AG04450 (cell line): ENCODE measurements around the gene CACNA1A. TPM values are rescaled to one million over a fixed set of nuclear protein-coding genes. Genes with fewer than 3 reads are reported as not detected.

Experiments
- CTCF ChIA-PET: fragments of 300-600, 350-600 bp; formaldehyde crosslinking; extraction: SDS; loops from one replicate; lab custom pipeline; 2022; ENCODE audit warnings: antibody characterized with exemption, inconsistent platforms; lab: Charles Lee
- POLR2A ChIA-PET: fragments of 350-600 bp; formaldehyde crosslinking; extraction: SDS; loops from one replicate; lab custom pipeline; 2021; ENCODE audit warnings: antibody characterized with exemption, inconsistent platforms; lab: Yijun Ruan, JAX
- DNase-seq: peaks from one replicate; pipeline ENCODE4 v3.0.0-alpha.2; 2011; ENCODE audit warnings: low read depth, low spot score
- H3K27ac ChIP-seq: one replicate; pipeline ENCODE4 v1.5.1; 2012; ENCODE audit warnings: low read depth, low read length, control low read depth
- H3K27me3 ChIP-seq: one replicate; pipeline ENCODE4 v1.6.0; 2012; ENCODE audit warnings: low read length; ENCODE audit not compliant: control insufficient read depth, insufficient read depth
- H3K4me3 ChIP-seq: 2 replicates; pipeline ENCODE4 v1.5.1; 2011; ENCODE audit warnings: mild to moderate bottlenecking, low read depth, low read length, control low read depth
- H3K9me3 ChIP-seq: 2 replicates; pipeline ENCODE4 v1.5.1; 2012; ENCODE audit warnings: low read length; ENCODE audit not compliant: control insufficient read depth, insufficient read depth
- CTCF ChIP-seq: IDR thresholded peaks from 2 replicates; pipeline ENCODE4 v1.5.1; 2011; ENCODE audit warnings: low read depth, low read length, control low read depth, inconsistent platforms
- polyA plus RNA-seq: library from polyadenylated mRNA; depleted of rRNA; stranded (reverse); fragments of >200 nt; gene quantifications from 2 replicates; pipeline ENCODE4 v1.2.3, GENCODE V29; 2011

Gene CACNA1A
- polyA plus RNA-seq, 1 experiment = 12.2 TPM

DNA sequence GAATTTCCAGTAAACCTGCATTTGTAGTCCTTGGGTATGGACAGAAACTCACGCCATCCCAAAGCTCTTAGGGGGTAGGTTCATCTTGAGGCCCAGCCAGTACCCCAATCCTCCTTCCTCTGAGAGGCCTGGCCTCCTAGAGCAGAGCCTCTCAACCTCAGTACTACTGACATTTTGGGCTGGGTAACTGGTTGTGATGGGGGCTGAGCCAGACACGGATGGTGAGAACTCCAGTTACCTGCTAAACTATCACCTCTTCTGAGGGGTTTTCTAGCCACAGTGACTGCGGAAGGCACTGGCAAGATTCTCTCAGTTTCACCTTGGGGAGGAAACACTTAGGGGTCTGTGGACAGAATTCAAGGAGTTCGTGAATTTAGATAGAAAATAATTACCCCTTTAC lies 156.2 kb downstream of the CACNA1A start:
- ChIA-PET CTCF (no interaction called here), POLR2A (no interaction called here)
- no peaks in the 10 kb centered on the region for H3K27me3 ChIP-seq
- H3K4me3 ChIP-seq = no peak overlapping the region
- TF ChIP-seq CTCF = no peak
- no peak for DNase-seq
- peaks cover 7% of the 10 kb centered on the region; the same call in 1 of the 2 replicates for H3K9me3 ChIP-seq
- H3K27ac ChIP-seq = no peak overlapping the region

- H3K27me3 ChIP-seq = no peaks in the 10 kb centered on the region
- ChIA-PET CTCF (no interaction called here), POLR2A (no interaction called here)
- no peak overlapping the region for H3K27ac ChIP-seq
- H3K9me3 ChIP-seq = peaks cover 7% of the 10 kb centered on the region; the same call in 1 of the 2 replicates
- no peak overlapping the region for H3K4me3 ChIP-seq
- TF ChIP-seq CTCF = no peak
- DNase-seq = no peak
Measured at GRCh38 chr19:13347367-13347766, 158.9 kb downstream of the CACNA1A start.

GRCh38 chr19:13343514-13343913 lies 162.8 kb downstream of the CACNA1A start:
- H3K27ac ChIP-seq = no peak overlapping the region
- H3K9me3 ChIP-seq = no peaks in the 10 kb centered on the region
- no peak for DNase-seq
- ChIA-PET CTCF (no interaction called here), POLR2A (no interaction called here)
- H3K4me3 ChIP-seq = no peak overlapping the region
- TF ChIP-seq CTCF = no peak
- H3K27me3 ChIP-seq = no peaks in the 10 kb centered on the region

DNA sequence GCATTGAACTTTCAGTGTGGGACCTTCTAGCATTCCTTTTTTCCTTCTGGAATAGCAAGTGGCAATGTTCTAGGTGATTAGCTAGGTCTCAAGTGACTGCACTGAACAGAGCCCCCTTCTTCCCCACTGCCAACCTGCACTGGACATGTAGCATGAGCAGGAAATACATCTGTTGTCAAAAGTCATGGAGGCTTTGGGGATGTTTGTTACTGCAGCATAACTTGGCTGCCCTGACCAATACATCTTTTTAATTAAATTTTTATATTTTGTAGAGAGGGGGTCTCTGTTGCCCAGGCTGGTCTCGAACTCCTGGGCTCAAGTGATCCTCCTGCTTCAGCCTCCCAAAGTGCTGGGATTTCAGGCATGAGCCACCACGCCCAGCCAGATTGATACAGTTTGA lies 163.6 kb downstream of the CACNA1A start:
- ChIA-PET CTCF (no interaction called here), POLR2A (no interaction called here)
- TF ChIP-seq CTCF = no peak

DNA sequence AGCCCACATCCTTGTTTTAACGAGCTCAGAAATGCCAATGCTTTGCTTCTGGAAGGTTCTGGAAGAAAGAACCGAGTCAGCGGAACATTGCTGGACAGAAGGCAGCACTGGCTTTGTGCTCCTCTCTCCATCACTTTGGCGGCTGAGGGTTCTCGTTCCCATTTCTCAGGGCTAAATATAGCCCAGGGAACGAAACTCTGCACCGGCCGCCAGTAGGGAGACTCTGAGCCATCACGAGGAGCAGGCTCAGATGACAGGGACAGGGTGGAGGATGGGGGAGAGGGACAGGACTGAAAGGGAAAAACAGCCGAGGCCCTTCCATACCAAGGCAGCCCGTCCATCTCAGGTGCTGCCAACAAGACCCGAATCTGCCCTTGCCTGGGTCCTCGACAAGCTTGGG lies 166.4 kb downstream of the CACNA1A start:
- TF ChIP-seq CTCF = no peak
- Histone ChIP-seq H3K27ac (no peak overlapping the region), H3K27me3 (no peaks in the 10 kb centered on the region), H3K9me3 (peaks cover 10% of the 10 kb centered on the region), H3K4me3 (no peak overlapping the region)
- CTCF ChIA-PET = interaction anchor here (0.6 kb wide), 1 partner anchor 62 kb away, joined by 6 read pairs; no protein-coding TSS in a partner anchor
- POLR2A ChIA-PET = interaction anchor here (0.7 kb wide), 1 partner anchor 15 kb away, joined by 3 read pairs; no protein-coding TSS in a partner anchor
- DNase-seq = no peak

More for the DNA sequence above, 163.6 kb downstream of the CACNA1A start:
- Histone ChIP-seq H3K27ac (no peak overlapping the region), H3K9me3 (no peaks in the 10 kb centered on the region; the same call in 1 of the 2 replicates), H3K4me3 (no peak overlapping the region), H3K27me3 (no peaks in the 10 kb centered on the region)
- DNase-seq = no peak
